HG03520 (cell line): ENCODE results near the gene ABCC3.

Experiments used
- ATAC-seq: cut with Tn5 transposase; IDR thresholded peaks from one replicate; pipeline ENCODE4 v1.9.1; 2021; ENCODE audit warnings: mild to moderate bottlenecking, moderate library complexity; ENCODE audit not compliant: unreplicated experiment

The ABCC3 gene

GRCh38 chr17:50603340-50603739 is 31.3 kb upstream of the ABCC3 start:
- ATAC-seq: no peak

GRCh38 chr17:50604513-50604912 is 30.2 kb upstream of the ABCC3 start:
- no peak for ATAC-seq

GRCh38 chr17:50605429-50605828 is 29.3 kb upstream of the ABCC3 start:
- ATAC-seq: no peak

GRCh38 chr17:50607522-50608175 is 27.0 kb upstream of the ABCC3 start:
- no peak for ATAC-seq

GRCh38 chr17:50608700-50609379 is 25.8 kb upstream of the ABCC3 start:
- ATAC-seq: no peak

GRCh38 chr17:50609380-50610074 is 25.2 kb upstream of the ABCC3 start:
- ATAC-seq: no peak

- ATAC-seq: no peak
Observed at GRCh38 chr17:50611634-50612033, 23.0 kb upstream of the ABCC3 start.

GRCh38 chr17:50612281-50612680 is 22.4 kb upstream of the ABCC3 start:
- ATAC-seq: no peak

- ATAC-seq: no peak
Observed at GRCh38 chr17:50613007-50613992, 21.4 kb upstream of the ABCC3 start.

- no peak for ATAC-seq
Observed at GRCh38 chr17:50614471-50615051, 20.1 kb upstream of the ABCC3 start.

GRCh38 chr17:50615828-50616227 is 18.9 kb upstream of the ABCC3 start:
- ATAC-seq: no peak

GRCh38 chr17:50618300-50618699 is 16.4 kb upstream of the ABCC3 start:
- no peak for ATAC-seq

GRCh38 chr17:50618941-50619340 is 15.7 kb upstream of the ABCC3 start:
- no peak for ATAC-seq

GRCh38 chr17:50619489-50619888 is 15.2 kb upstream of the ABCC3 start:
- ATAC-seq: no peak

- no peak for ATAC-seq
Observed at GRCh38 chr17:50620237-50620636, 14.4 kb upstream of the ABCC3 start.

GRCh38 chr17:50620858-50621257 is 13.8 kb upstream of the ABCC3 start:
- no peak for ATAC-seq

GRCh38 chr17:50621574-50622031 is 13.1 kb upstream of the ABCC3 start:
- ATAC-seq: no peak

GRCh38 chr17:50624321-50624934 is 10.3 kb upstream of the ABCC3 start:
- ATAC-seq: no peak

- ATAC-seq: no peak
Observed at GRCh38 chr17:50625032-50625871, 9.4 kb upstream of the ABCC3 start.
